Activated T-helper 1 cell treated with Interleukin-2 at 50 U/mL for 16 hours (primary cell): Measurements from ENCODE around the gene DLGAP1.
"Not testable (repeated sequence)": the region's sequence is repeated elsewhere in the genome, so short reads cannot be mapped to it uniquely, and the experiment has no call there.

Source experiments
- DNase-seq: peaks from one replicate; pipeline ENCODE4 v3.0.0-alpha.2; 2020; ENCODE audit warnings: low read depth

DLGAP1 gene

DNA sequence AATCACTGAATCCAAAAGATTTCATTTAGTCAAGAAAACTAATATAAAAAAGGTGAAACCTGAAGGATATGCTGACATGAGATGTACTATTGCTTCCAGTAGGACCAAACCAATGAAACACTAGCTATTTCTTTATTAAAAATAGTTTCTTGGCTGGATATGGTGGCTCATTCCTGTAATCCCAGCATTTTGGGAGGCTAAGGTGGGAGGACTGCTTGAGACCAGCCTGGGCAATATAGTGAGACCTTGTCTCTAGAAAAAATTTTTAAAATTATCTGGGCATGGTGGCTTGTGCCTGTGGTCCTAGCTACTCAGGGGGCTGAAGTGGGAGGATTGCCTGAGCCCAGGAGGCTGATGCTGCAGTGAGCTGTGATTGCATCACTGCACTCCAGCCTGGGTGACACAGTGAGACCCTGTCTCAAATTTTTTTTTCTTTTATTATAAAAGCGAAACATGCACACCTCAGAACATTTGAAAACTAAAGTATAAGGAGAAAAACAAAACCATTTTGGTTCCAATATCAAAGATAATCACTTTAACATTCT is 738.9 kb downstream of the DLGAP1 start:
- DNase-seq = no peak

DNA sequence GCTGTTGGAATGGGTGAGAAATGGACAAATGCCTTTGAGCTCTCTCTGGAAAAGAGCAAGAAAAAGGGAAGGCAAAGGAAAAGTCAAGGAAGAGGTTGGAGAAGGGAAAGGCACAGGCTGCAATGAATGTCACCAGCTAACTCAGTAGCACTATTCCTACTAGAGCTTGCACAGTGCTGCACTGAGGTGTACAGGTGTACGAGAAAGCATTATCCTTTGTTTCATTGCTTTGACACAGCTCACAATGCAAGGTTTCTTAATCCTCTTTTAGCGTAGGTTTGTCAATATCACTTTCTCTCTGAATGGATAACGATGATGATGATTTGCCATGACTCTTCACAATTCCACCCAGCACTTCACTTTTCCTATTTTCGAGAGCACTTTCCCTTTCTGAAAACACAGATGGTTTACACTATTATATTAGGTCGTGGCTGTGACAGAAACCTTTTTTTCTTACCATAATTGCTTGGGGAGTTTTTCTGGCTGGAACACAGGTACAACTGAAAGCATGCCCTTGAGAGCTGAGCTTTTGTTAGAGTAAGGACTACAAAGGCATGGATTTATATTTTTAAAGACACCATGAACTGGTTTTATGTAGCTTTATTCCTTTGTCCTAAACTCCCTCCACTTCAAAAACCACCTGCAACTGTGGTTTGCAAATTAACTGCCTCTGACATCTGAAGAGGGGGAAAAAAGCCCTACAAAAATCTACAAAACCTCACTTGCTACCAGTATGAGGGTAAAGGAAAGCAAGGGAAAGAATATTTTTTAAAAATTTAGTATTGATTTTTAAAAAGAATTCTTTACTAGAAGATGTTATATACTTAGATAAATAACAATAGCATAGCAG is 739.7 kb downstream of the DLGAP1 start:
- no peak for DNase-seq

DNA sequence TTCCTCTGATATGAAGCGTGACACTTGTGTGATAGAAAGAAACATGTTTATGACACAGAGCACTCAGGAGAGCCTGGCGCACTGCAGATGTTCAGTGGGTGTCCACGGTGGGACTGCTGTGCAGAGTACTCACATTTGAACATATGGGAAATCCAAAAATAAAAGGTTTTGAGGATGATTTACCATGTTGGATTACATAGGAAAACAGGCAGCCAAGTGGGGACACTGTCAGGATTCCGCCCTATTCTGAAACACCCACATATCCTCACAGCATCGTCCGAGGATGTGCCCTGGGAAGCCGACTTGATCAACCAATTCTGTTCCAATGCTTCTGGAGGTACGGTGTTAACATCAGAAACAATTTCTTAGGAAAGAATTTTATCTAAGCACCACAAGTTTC is 741.4 kb downstream of the DLGAP1 start:
- no peak for DNase-seq

DNA sequence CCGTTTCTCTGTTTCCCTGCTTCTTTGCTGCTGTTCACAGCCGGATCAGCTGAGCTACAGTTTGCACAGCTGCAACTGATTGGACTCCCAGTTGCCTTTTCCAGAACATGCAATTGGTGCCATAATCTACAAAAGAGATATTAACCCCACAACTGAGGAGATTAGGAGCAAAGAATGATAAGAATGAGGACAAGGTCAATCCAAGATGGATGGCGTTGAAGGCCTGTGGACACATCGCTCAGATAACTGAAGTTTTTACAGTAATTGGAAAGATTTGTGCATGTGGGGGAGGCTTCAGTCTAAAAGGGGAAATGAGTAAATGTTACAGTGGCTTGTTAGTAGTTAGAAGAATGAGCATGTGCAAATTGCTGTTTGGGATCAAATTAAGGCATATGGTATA is 741.9 kb downstream of the DLGAP1 start:
- DNase-seq = no peak

DNA sequence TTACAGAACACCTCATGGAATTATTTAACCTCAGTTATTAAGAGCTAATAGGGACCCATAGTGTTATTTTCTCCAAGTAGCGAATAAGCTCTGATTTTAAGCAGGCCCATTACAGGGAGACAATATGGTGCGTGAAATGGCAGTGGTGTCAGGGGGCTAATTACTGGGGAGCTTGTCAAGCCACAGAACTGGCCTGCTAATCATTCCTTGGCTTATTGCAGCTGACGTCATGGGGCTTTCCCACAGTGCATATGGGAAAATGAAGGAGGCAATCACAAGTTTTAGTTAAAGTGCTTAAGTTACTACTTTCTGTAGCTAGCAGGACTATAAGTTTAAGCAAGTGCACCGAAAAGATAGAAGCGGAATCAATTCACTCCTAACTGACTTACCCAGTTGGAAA is 742.6 kb downstream of the DLGAP1 start:
- DNase-seq = no peak

DNA sequence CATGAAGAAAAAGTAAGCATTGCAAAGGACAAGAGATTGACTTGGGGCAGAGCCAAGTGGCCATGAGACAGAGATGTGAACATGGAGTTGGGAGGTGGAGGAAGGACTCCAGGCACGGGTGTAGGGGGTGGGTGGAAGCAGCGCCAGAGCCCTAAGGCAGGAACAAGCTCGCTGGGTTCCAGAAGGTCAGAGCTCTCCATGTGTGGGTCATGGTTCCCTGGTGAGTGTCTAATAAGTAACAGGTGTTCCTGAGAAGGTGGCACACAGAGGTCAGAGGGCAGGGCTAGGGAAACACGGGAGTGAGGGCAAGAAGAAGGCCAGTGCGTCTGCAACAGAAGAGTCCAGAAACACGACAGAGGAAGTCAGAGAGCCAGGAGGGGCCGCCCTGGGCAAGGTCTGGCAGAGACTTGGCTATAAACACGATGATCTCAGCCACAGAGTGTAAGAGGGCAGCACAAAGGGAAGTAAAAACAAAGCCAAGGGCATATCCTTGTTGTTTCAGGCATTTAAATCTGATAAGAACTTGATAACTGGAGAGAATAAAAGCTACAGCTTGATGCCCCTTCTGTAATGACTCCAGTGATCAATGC is 744.3 kb downstream of the DLGAP1 start:
- no peak for DNase-seq

DNA sequence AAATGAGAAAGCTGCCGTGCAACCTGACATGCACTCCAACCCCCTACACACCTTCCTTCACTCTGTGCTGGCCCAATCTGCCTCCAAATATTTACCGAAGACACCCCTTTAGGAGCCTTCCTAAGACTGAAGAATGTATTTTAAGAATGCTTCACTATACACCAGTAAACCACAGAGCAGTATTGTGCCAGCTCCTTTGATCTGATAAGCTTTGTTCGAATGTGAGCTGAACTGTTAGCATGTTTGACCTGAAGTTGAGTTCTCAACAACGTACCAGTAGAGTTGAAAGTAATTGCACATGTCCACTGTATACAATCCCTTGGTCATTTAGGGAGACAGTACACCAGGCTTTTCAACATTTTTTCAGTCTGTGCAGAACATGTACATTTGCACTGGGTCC is 745.9 kb downstream of the DLGAP1 start:
- DNase-seq = no peak

DNA sequence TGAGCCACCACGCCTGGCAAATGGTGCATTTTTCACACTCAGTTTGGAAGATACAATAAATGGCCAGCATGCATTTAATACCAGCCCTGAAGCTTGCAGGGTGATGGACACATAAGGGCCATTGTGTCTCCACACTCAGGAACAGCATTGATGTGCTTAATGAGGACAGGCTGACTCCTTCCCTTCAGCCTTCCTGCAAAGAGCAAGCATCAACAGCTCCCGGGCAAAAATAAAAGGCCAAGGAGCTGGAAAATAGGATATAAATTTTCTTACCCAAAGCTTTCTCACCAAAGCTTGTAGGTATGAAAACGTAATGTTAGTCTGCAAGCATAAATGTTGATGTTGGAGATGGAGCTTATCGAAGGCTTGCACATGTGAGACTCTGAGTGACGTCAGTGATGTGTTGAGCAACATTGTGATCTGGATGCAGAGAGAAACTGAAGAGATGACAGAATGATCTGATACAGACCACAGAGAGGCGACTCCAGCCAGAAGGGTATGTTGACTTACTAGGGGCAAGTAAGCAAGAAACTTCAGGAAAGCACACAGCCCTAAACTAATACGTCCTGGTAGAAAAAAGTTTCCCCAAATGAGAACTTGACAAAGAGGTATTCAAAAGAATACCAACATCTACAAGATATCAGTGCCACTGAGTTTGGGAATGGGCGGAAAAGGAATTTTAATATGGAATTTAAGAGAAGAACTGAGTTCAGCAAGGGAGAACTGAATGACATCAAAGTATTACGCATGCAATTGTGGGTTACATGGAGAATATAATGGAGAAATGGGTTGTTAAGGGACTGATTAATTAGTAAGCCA is 748.6 kb downstream of the DLGAP1 start:
- no peak for DNase-seq

DNA sequence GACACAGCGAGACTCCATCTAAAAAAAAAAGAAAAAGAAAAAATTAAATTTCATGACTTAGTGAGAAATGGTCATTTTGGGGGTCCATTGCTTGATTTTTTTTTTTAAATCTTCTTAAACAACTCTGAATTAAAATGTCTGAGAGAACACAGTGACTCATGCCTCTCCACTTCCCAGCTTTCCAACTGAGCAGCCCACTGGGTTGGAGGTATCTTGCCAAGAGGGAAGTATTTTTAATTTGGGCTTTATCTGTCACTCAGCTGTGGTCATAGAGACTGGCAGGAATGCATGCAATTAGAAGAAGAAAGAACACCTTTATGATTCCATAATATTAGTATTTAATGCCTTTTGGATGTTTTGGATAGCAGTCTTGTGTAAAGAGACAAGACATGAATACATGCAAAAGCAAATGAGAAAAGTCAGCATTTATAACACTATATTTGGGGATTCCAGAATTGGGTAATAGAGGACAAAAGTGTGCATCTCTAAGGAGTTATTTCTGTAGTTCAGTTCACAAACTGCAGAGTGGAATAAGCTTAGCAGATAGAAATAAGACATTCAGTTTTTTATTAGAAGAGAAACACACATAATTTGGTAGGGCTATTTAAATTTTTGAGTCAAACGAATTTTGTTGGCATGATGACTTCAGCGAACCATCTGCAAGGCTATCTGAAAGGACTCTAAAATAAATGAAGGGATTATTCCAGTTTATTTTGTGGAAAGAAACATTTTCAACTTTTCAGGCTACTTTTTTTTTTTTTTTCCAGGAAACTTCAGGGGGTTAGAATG is 750.4 kb downstream of the DLGAP1 start:
- DNase-seq = no peak

DNA sequence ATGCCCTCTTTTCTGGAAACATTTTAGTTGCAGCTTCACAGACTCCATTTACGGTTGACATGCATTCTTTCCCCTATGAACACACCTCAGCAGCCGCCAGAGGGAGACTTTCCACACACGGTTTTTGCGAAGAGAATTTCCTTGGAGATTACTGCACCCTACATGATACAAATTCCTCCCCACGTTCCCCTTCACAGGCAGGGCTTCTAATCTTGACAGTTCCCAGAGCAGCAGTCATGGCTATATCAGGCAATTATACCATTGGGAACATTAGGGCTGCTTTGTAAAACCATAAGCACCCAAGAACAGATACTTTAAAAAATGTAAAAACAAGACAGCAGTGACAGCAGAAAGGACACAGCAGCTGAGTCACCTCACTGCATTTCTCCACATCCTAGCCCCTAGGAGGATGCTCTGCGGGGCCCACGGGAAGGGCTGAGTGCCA is 751.4 kb downstream of the DLGAP1 start:
- DNase-seq = no peak

DNA sequence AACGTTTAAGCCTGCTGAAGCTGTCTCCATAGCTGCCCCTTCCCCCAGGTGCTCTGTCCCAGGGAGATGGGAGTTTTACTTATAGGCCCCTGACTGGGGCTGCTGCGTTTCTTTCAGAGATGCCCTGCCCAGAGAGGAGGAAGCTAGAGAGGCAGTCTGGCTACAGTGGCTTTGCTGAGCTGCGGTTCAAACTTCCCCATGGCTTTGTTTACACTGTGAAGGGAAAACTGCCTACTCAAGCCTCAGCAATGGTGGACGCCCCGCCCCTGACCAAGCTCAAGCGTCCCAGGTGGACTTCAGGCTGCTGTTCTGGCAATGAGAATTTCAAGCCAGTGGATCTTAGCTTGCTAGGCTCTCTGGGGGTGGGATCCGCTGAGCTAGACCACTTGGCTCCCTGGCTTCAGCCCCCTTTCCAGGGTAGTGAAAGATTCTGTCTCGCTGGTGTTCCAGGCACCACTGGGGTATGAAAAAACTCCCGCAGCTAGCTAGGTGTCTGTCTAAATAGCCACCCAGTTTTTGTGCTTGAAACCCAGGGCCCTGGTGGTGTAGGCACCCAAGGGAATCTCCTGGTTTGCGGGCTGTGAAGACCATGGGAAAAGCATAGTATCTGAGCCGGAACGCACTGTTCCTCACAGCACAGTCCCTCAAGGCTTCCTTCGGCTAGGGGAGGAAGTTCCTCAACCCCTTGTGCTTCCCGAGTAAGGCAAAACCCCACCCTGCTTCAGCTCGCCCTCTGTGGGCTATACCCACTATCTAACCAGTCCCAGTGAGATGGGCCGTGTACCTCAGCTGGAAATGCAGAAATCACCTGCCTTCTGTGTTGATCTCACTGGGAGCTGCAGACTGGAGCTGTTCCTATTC is 755.2 kb downstream of the DLGAP1 start:
- not testable (repeated sequence) for DNase-seq

DNA sequence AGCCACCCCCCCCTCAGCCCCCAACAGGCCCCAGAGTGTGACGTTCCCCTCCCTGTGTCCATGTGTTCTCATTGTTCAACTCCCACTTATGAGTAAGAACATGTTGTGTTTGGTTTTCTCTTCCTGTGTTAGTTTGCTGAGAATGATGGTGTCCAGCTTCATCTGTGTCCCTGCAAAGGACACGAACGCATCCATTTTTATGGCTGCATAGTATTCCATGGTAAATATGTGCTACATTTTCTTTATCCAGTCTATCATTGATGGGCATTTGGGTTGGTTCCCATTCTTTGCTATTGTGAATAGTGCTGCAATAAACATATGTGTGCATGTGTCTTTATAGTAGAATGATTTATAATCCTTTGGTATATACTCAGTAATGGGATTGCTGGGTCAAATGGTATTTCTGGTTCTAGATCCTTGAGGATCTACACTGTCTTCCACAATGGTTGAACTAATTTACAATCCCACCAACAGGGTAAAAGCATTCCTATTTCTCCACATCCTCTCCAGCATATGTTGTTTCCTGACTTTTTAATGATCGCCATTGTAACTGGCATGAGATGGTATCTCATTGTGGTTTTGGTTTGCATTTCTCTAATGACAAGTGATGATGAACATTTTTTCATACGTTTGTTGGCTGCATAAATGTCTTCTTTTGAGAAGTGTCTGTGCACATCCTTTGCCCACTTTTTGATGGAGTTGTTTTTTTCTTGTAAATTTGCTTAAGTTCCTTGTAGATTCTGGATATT is 760.9 kb downstream of the DLGAP1 start:
- not testable (repeated sequence) for DNase-seq

DNA sequence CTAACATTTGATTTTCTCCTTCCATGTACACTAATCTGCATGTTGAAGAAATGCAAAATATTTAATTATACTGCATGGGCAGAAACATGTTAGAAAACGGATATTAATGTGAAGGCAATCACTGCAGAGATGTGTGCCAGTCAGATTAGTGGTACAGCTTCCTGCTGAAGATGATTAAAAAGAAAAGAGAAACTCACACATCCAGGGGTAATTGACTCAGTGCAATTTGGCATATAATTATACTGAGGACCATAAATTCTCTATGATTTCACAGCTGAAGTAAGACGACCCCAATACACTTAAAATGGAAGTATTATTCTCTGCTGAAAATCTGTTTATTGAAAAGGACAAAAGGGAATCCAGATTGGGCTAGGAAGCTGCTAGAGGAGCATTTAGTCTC is 761.7 kb downstream of the DLGAP1 start:
- no peak for DNase-seq

DNA sequence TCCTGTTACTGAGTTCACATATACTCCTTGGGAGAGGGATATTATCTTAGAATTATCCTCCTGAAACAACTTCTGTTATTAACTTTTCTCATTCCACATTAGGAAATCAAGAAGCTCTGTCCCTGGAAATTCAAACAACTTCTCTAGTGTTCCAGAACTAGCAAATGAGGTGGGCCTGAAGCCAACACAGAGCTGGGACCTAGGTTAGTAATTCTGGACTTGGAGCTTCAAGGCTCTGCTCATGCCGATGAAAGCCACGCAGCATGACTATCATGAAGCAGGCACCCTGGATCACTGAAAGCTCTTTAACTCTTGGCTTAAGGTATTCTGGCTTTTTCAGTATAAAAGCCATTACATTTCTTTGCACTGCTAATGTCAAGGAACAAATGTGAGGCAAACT is 762.4 kb downstream of the DLGAP1 start:
- no peak for DNase-seq

DNA sequence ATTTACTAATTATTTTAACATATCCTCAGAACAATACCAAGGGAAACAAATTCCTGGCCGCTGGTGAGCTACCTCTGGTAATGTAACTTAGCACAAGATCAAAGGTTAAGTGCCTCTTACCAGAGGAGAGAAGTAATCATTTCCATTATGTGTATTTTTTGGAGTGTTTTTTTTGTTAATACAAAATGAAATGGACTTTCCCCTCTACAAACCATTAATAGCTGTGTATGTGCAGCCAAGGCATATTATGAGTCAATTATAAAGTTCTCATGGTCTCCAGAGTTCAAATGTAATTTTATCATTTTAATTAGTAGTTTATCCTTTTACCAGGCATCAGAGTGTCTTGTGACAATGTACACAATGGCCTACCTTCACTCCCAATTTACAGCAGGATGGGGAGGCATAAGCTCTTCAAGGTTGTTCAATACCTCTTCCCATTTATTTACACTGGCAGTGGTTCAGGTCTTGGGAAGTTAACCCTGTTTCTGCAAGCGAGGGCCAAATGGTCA is 762.9 kb downstream of the DLGAP1 start:
- DNase-seq = no peak

DNA sequence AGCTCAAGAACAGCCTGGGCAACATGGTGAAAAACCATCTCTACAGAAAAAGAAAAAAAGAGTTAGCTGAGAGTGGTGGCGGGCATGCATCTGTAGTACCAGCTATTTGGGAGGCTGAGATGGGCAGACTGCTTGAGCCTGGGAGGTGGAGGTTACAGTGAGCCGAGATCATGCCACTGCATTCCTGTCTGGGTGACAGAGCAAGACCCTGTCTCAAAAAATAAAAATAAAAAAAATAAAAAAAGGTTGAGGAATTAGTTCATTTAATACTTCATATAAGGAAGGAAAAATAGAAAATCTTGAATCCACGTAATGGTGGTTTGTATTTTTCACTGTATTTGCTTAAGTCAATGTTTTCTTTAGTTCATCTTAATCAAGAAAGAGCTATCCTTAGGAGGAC is 763.4 kb downstream of the DLGAP1 start:
- no peak for DNase-seq

DNA sequence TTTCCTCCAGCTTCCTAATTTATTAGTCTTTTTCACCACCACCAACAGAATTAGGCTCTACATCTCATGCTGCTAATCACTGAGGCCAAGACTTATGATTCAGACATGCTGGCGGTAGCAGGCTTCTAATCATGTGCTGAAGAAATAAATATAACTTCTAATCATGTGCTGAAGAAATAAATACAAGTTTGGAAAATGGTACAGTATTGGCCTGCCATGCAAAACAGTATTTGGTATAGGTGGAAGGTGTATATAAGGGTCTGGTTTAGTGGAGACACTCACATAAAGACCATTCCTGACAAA is 764.4 kb downstream of the DLGAP1 start:
- DNase-seq = no peak

DNA sequence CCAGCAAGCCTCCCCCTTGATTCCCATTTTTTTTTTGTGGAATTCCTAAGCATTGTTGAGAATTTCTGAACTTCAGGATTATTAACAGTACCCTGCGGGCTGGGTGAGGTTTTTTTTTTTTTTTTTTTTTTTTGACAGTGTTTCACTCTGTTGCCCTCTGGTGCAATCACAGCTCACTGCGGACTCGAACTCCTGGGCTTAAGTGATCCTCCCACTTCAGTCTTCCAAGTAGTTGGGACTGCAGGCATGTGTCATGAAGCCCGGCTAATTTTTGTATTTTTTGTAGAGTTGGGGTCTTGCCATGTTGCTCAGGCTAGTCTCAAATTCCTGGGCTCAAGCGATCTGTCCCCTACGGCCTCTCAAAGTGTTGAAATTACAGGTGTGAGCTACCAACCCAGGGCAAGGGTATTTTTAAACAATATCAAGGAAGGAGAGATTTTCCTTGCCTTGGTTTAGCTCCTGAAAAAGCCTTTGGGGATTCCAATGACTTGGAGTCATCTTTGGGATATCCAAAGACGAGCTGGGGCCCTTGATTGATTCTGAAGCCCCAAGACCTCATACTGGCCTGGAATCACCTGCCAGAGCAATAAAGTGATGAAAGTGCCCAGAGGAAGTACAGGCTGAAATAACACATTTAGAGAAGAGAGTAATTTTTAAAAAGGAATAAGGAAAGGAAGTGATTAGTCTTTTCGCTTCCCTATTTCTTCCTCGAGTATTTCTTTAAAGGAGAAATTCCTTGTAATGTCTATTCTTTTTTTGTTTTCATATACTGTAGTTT is 764.9 kb downstream of the DLGAP1 start:
- DNase-seq = no peak

DNA sequence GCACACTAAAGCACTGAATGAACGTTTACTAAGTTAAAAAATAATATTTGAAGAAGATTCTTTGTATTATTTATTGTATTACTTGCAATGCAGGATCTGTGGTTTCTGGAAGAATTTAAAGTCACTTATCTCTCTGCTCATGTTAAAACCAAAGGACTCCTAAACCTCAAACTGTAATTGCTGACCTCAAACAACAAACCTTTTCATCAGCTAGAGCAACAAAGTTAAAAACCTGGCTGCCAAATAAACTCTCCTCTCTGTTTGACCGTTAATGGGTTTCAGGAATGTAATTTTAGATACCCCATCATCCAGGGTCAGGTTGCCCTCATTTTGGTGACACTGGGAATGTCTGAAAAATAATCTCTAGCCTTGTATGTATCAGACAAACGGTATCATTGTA is 766.0 kb downstream of the DLGAP1 start:
- DNase-seq = no peak
